GM19468 (cell line): ENCODE results near the gene ACSL1.
"Not testable (repeated sequence)": the region's sequence is repeated elsewhere in the genome, so short reads cannot be mapped to it uniquely, and the experiment has no call there.

Experiments
- ATAC-seq: cut with Tn5 transposase; IDR thresholded peaks from one replicate; pipeline ENCODE4 v1.9.1; 2021; ENCODE audit warnings: mild to moderate bottlenecking, moderate library complexity, moderate number of reproducible peaks; ENCODE audit not compliant: unreplicated experiment; ENCODE audit errors: extremely low read depth

ACSL1 gene

GRCh38 chr4:184795214-184795844 lies 30.4 kb downstream of the ACSL1 start:
- no peak for ATAC-seq

DNA sequence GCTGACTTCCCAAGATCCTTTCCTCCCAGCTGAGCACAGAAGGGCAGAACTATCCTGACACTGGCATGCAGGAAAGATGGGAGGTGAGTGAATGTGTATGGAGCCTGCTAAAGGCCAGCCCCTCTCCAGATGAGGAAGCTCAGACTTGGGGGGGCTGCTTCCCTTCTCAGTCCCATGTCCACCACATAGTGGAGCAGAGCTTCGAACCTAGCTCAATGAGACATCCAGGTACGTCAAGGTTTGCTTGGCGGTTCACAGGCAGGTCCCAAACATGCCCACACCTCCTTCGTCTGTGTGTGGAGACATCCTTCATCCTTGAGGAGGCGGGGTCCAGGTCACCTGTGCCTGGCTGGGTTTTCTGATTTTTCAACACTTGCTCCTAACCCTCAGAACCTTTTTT lies 31.3 kb downstream of the ACSL1 start:
- no peak for ATAC-seq

- ATAC-seq, result no peak
Observed at GRCh38 chr4:184793735-184794355, 31.9 kb downstream of the ACSL1 start.

GRCh38 chr4:184792950-184793555 lies 32.7 kb downstream of the ACSL1 start:
- no peak for ATAC-seq

- ATAC-seq, result no peak
Observed at GRCh38 chr4:184792334-184792733, 33.4 kb downstream of the ACSL1 start.

DNA sequence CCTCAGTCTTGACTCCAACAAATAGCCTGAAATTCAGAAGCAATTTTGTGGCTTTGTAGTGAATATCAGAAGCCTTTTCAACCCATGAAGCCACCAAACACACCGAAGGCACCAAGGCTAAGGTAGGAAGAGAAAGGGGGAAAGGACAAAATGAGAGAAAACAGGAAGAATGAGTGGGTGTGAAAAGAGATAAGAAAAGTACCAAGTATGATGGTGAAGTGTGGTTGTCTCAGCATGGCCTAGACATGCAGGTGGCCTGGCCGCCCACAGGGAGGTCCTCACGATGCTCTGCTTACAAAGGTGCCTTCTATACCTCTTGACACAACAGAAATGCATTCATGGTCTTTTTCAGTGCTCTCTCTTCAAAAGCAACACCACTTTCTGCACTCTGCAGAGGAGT lies 34.9 kb downstream of the ACSL1 start:
- no peak for ATAC-seq

- no peak for ATAC-seq
Observed at GRCh38 chr4:184787766-184788503, 37.8 kb downstream of the ACSL1 start.

- no peak for ATAC-seq
Observed at GRCh38 chr4:184785813-184786212, 40.0 kb downstream of the ACSL1 start.

DNA sequence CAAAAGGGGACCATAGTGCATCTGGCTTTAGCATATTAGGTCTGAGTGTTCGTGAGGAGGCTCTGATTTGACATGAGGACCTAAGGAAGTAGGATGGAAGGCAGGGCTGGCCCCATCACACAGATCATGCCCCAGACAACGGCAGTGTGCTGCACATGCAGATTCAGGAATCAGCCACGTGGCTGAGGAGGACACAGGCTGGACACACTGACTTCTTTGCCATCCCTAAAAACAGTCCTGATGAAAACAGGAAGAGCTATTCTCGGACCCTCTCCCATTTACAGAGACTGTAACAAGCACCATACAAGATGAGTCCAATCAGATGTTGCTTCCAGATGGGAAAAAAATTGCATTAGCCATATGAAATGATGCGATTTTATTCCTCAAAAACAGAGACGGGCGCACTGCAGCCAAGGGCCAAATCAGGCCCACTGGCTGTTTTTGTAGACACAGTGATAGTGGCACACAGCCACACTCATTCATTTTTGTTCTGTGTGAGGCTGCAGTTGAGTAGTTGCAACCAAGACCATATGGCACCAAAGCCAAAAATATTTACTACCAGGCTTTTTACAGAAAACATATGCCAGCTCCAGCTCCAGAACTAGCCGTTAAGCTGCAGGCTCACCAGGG lies 41.0 kb downstream of the ACSL1 start:
- no peak for ATAC-seq

DNA sequence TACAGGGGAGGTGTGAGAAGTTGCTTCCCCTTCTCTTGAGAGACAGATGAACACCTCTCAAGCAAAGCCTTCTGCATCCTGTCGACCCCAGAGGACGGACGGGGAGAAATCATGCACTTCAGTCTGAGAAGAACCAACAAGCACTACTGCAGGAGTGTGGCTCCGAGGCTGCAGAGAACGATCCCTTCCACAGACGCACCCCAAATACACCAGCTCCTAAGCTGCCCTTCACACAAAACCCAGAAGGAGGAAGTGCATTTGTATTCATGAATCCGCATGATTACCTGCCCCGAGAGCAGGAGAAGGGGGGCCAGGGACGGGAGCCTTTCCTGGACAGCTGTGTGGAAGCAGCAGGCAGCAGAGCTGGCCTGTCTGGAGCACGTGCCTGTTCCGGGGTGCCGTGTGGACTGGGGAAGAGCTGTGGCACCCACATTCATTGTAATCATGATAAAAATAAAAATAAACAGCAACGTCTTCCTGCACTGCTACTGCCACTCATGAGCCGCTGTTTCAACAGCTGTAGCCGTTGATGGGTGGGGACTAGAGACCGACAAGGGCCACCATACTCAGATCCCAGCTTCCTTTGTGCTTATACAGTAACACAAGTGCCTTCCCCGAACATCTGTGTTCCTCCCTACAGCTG lies 42.9 kb downstream of the ACSL1 start:
- ATAC-seq, result no peak

DNA sequence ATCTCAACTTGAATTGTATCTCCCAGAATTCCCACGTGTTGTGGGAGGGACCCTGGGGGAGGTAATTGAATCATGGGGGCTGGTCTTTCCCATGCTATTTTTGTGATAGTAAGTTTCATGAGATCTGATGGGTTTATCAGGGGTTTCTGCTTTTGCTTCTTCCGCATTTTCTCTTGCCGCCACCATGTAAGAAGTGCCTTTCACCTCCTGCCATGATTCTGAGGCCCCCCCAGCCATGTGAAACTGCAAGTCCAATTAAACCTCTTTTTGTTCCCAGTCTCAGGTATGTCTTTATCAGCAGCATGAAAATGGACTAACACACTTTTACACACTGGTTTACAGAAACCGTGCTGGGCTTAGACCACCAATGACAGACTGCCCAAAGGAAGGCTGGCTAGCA lies 46.6 kb downstream of the ACSL1 start:
- not testable (repeated sequence) for ATAC-seq

- no peak for ATAC-seq
Observed at GRCh38 chr4:184778325-184778724, 47.4 kb downstream of the ACSL1 start.

DNA sequence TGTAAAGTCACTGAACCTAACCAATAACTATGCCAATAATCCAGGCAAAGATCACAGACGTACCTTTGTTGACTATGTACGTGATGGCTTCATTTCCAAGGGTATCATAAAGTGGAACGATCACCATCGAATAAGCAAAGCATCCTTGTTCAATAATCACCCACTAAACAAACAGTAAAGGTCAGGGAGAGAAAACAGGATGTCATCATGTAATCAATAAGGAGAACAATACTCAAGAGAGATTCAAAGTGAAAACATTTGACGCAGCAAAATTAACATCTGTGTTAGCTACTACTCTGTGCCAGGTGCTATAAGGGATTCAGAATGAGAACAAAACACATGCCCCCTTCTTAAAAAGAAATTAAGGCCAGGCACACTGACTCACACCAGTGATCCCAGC lies 48.9 kb downstream of the ACSL1 start:
- ATAC-seq, result no peak

DNA sequence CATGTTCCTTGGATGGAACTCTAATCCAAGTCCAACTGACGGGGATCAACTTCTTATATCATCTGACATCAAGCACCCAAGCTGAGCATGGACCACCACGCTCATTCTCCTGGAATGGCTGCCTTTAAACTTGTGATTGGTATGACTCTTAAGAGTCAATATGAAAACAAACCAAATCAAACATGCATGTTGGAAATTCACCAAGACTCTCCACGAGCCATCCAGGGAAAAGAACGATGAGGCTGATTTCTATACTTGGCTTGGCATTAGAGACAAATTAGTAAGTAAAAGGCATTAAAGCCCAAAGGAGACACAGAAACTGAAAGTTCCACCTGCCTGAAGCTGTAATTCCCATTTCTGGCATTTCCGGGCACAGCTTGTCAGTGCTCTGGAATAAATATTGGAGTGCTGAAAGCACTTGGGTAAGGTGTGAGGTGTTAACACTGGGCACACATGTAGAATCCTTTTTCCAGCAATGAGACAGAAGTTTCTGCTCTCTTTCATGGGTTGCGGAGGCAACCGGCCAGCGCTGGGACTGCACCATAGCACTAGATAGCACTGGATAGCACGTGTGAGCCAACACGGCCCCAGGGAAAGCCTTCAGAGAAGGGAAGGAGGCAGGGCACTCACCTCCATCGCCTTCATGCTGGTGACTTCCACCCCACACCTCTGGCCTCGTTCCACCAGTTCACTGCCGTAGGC lies 49.8 kb downstream of the ACSL1 start:
- ATAC-seq, result no peak

DNA sequence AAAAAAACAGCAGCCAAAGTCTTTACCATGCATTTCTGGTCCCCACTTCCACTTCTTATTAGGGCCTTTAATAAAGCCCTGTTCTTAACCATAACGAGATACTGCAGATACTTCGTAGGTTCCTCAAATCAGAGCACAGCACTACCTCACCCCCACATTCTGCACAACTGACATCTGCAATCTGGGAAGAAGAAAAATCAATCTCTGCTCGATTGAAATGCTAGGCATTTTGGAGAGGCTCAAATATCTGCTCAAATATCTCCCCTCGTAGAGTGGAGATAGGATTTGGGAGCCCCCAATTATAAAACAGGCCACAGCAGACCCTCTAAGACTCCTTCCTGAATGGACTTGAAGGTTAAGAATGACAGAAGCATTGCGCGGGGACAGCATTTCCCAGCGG lies 51.6 kb downstream of the ACSL1 start:
- no peak for ATAC-seq

DNA sequence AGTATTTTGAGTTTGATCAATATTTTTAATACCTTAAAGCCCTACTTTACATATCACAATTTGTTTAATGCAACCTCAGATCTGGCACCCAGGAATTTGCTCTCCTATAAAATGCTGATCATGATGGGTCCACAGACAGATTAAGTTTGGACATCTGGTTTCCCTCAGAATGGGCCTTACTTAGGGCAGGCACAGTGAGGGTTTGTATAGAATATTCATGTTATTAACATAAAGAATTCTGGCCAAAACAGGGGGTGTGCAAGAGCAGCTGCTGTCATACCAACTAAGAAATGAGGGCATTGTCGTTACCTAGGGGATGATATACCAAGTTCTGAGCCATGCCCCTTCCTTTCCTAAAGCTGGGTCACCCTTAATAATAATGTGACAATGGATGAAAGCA lies 54.4 kb downstream of the ACSL1 start:
- no peak for ATAC-seq

GRCh38 chr4:184769141-184769765 lies 56.5 kb downstream of the ACSL1 start:
- no peak for ATAC-seq

GRCh38 chr4:184768296-184768695 lies 57.5 kb downstream of the ACSL1 start:
- ATAC-seq, result no peak

- ATAC-seq, result no peak
Observed at GRCh38 chr4:184766446-184766845, 59.3 kb downstream of the ACSL1 start.
